A549 (cell line): ENCODE measurements around the gene DCTD.

Experiments used
- CTCF ChIP-seq: fragments of >200 bp; sonication (Bioruptor Twin); formaldehyde crosslinking; IDR thresholded peaks from 3 replicates; pipeline ENCODE4 v1.5.1; 2016
- ELK1 ChIP-seq: fragments of 150-350 bp; IDR thresholded peaks from 2 replicates; pipeline ENCODE4 v1.6.1; 2014; ENCODE audit warnings: low read depth, mild to moderate bottlenecking, low read length
- EP300 ChIP-seq, 2 experiments: fragments of >200 bp; sonication (Bioruptor Twin); formaldehyde crosslinking; IDR thresholded peaks; 2 replicates in 1 of 2; 3 replicates in 1 of 2; pipeline ENCODE4 v1.6.1; 2016 to 2017
- JUN ChIP-seq, 2 experiments: fragments of >200 bp; sonication (Bioruptor Twin); formaldehyde crosslinking; IDR thresholded peaks; 2 replicates in 1 of 2; 3 replicates in 1 of 2; pipeline ENCODE4 v1.6.1; 2016 to 2017
- MAX ChIP-seq: IDR thresholded peaks from 2 replicates; pipeline ENCODE4 v1.6.1; 2012
- POLR2A ChIP-seq: IDR thresholded peaks from 2 replicates; pipeline ENCODE4 v1.6.1; 2012; ENCODE audit warnings: mild to moderate bottlenecking, low read length
- RFX5 ChIP-seq: fragments of 450-650 bp; IDR thresholded peaks from 2 replicates; pipeline ENCODE4 v1.7.1; 2014; ENCODE audit warnings: antibody characterized with exemption, mild to moderate bottlenecking, moderate library complexity
- SMC3 ChIP-seq: fragments of >200 bp; sonication (Bioruptor Twin); formaldehyde crosslinking; IDR thresholded peaks from 3 replicates; pipeline ENCODE4 v1.6.1; 2018; ENCODE audit warnings: inconsistent platforms
- ZC3H11A ChIP-seq: fragments of 450-650 bp; IDR thresholded peaks from 2 replicates; pipeline ENCODE4 v1.6.1; 2014; ENCODE audit warnings: antibody characterized with exemption, mild to moderate bottlenecking

GRCh38 chr4:182927505-182927904 is 10.3 kb upstream of the DCTD start:
- TF ChIP-seq POLR2A = no peak
- TF ChIP-seq CTCF = no peak
- TF ChIP-seq RFX5 = no peak
- TF ChIP-seq SMC3 = no peak
- no peak for TF ChIP-seq ZC3H11A
- TF ChIP-seq MAX = no peak
- no peak for TF ChIP-seq ELK1
- no peak for TF ChIP-seq EP300 (IDR thresholded peaks at IDR 0.05)
- no peak for TF ChIP-seq JUN (IDR thresholded peaks at IDR 0.05)
